DOHH2 (cell line): ENCODE data around the gene PLA2G3.

Experiments
- EZH2phosphoT487 ChIP-seq: fragments of 200-600 bp; sonication (generic); IDR thresholded peaks from 2 replicates; pipeline ENCODE4 v1.6.1; 2017; ENCODE audit warnings: borderline replicate concordance, mild to moderate bottlenecking, antibody characterized with exemption, low read length, moderate library complexity, mixed read lengths
- TF ChIP-seq, protein P1 (sequence below): fragments of 200-600 bp; sonication (generic); IDR thresholded peaks from one replicate; pipeline ENCODE4 v1.5.1; 2014; ENCODE audit warnings: antibody characterized with exemption, mild to moderate bottlenecking, low read depth, low read length; ENCODE audit not compliant: poor library complexity, severe bottlenecking

DNA sequence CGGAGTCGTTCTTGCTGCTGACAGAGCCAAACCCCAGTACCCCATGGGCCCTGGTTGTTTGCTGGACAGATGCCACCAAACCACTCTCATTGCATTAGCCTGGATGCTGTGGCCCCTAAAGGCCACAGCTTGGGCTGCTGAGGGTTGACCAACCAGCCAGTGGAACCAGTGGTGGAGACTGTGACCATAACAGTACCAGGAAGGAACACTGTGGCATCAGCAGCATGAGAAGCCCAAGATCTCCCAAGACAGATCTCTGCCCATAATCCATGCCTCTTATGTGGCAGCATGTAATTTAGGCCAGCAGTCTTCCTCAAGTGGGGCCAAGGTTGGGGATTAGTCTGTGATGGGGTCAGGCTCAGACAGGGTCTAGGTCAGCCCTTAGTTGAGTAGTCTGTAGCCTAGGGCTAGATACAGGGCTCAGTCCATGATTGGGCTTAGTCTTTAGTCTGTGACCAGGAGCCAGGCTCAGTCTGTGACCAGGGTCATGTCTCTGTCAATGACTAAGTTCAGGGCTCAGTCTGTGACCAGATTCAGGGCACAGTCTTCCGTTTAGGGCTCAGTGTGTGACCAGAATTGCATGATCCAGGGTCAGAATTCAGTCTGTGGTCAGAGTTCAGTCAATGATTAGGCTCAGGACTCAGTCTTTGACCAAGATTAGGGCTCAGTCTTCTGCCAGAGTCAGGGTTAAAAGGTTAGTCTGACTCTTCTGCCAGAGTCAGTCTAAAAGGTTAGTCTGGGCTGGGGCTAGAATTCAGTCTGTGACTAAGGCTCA is 22.1 kb downstream of the PLA2G3 start:
- TF ChIP-seq, protein P1, sequence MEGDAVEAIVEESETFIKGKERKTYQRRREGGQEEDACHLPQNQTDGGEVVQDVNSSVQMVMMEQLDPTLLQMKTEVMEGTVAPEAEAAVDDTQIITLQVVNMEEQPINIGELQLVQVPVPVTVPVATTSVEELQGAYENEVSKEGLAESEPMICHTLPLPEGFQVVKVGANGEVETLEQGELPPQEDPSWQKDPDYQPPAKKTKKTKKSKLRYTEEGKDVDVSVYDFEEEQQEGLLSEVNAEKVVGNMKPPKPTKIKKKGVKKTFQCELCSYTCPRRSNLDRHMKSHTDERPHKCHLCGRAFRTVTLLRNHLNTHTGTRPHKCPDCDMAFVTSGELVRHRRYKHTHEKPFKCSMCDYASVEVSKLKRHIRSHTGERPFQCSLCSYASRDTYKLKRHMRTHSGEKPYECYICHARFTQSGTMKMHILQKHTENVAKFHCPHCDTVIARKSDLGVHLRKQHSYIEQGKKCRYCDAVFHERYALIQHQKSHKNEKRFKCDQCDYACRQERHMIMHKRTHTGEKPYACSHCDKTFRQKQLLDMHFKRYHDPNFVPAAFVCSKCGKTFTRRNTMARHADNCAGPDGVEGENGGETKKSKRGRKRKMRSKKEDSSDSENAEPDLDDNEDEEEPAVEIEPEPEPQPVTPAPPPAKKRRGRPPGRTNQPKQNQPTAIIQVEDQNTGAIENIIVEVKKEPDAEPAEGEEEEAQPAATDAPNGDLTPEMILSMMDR: no peak
- no peak for TF ChIP-seq EZH2phosphoT487
